ENCODE data around the gene DOK6.
"Not testable (repeated sequence)": the region's sequence is repeated elsewhere in the genome, so short reads cannot be mapped to it uniquely, and the experiment has no call there.

DOK6 gene

GRCh38 chr18:69658685-69659084 lies 258.0 kb downstream of the DOK6 start:
- DNase-seq (ENCODE audit: extremely low spot score), result no peak
- ChIA-PET CTCF (interaction anchor here (1.0 to 1.3 kb wide), 3 partner anchors 9 to 15 kb away, joined by 3 to 5 read pairs (median 3); no protein-coding TSS in a partner anchor), POLR2A (no interaction called here)
- TF ChIP-seq CTCF (IDR thresholded peaks at IDR 0.05; ENCODE audit: control extremely low read depth, extremely low read depth, low read depth, missing control alignments), result no peak

GRCh38 chr18:69659142-69659651 lies 258.5 kb downstream of the DOK6 start:
- no peak for TF ChIP-seq CTCF (IDR thresholded peaks at IDR 0.05; ENCODE audit: control extremely low read depth, extremely low read depth, low read depth, missing control alignments)
- no peak for DNase-seq (ENCODE audit: extremely low spot score)
- POLR2A ChIA-PET, result no interaction called here
- CTCF ChIA-PET, result interaction anchor here (1.1 to 1.3 kb wide), 2 partner anchors 8 to 12 kb away, joined by 3 to 5 read pairs; no protein-coding TSS in a partner anchor

- CTCF ChIA-PET, result interaction anchor here (0.7 to 1.6 kb wide), 4 partner anchors 8 to 793 kb away, joined by 3 read pairs; no protein-coding TSS in a partner anchor
- DNase-seq (ENCODE audit: extremely low spot score); POLR2A ChIA-PET: not testable (repeated sequence)
These were observed 261.4 kb downstream of the DOK6 start for GRCh38 chr18:69662090-69662489.

- ChIA-PET CTCF (interaction anchor here (2.1 kb wide), 1 partner anchor 9 kb away, joined by 6 read pairs; no protein-coding TSS in a partner anchor), POLR2A (no interaction called here)
- DNase-seq (ENCODE audit: extremely low spot score), result no peak
- no peak for TF ChIP-seq CTCF (IDR thresholded peaks at IDR 0.05; ENCODE audit: control extremely low read depth, extremely low read depth, low read depth, missing control alignments)
These were observed 263.7 kb downstream of the DOK6 start for GRCh38 chr18:69664399-69664798.

GRCh38 chr18:69674292-69674877 lies 273.7 kb downstream of the DOK6 start:
- no peak for TF ChIP-seq CTCF (IDR thresholded peaks at IDR 0.05; ENCODE audit: control extremely low read depth, extremely low read depth, low read depth, missing control alignments)
- DNase-seq (ENCODE audit: extremely low spot score), result no peak
- POLR2A ChIA-PET, result no interaction called here
- CTCF ChIA-PET, result interaction anchor here (1.1 to 1.7 kb wide), 3 partner anchors 10 to 16 kb away, joined by 3 to 6 read pairs (median 3); no protein-coding TSS in a partner anchor

- DNase-seq (ENCODE audit: extremely low spot score), result no peak
- no peak for TF ChIP-seq CTCF (IDR thresholded peaks at IDR 0.05; ENCODE audit: control extremely low read depth, extremely low read depth, low read depth, missing control alignments)
- POLR2A ChIA-PET, result no interaction called here
- CTCF ChIA-PET, result no interaction called here
These were observed 274.3 kb downstream of the DOK6 start for GRCh38 chr18:69674966-69675365.

GRCh38 chr18:69677595-69677994 lies 276.9 kb downstream of the DOK6 start:
- CTCF ChIA-PET, result interaction anchor here (1.5 kb wide), 1 partner anchor 8 kb away, joined by 4 read pairs; no protein-coding TSS in a partner anchor
- TF ChIP-seq CTCF (IDR thresholded peaks at IDR 0.05; ENCODE audit: control extremely low read depth, extremely low read depth, low read depth, missing control alignments), result no peak
- POLR2A ChIA-PET, result no interaction called here
- DNase-seq (ENCODE audit: extremely low spot score), result no peak
